Fibroblast of lung (primary cell): Measurements from ENCODE around the gene CAMK2G. TPM values are rescaled to one million over a fixed set of nuclear protein-coding genes. Genes with fewer than 3 reads are reported as not detected.

Experiments
- DNase-seq, 2 donors: peaks; one replicate each; pipeline versions ENCODE4 v3.0.0 to v3.0.0-alpha.2; 2010; ENCODE audit warnings: low read depth in 2 of 2
- H2AFZ ChIP-seq: 2 replicates; pipeline ENCODE4 v1.5.1; 2012; ENCODE audit warnings: low read length, control low read depth, inconsistent platforms
- H3K27ac ChIP-seq: 2 replicates; pipeline ENCODE4 v1.5.1; 2011; ENCODE audit warnings: low read length, control low read depth; ENCODE audit not compliant: insufficient read depth
- H3K27me3 ChIP-seq: 2 replicates; pipeline ENCODE4 v1.5.1; 2011; ENCODE audit warnings: mild to moderate bottlenecking, low read length; ENCODE audit not compliant: control insufficient read depth, insufficient read depth
- H3K36me3 ChIP-seq: 2 replicates; pipeline ENCODE4 v1.5.1; 2011; ENCODE audit warnings: low read length; ENCODE audit not compliant: control insufficient read depth, insufficient read depth
- H3K4me1 ChIP-seq: 2 replicates; pipeline ENCODE4 v1.5.1; 2011; ENCODE audit warnings: low read length; ENCODE audit not compliant: control insufficient read depth, insufficient read depth; ENCODE audit errors: extremely low read depth
- H3K4me2 ChIP-seq: 2 replicates; pipeline ENCODE4 v1.5.1; 2011; ENCODE audit warnings: low read length, control low read depth; ENCODE audit not compliant: insufficient read depth; ENCODE audit errors: extremely low read depth
- H3K4me3 ChIP-seq, 4 experiments: fragments of 200-600 bp in 1 of 4; sonication (generic) in 1 of 4; replicated peaks in 1 of 4; 2 replicates each; pipeline ENCODE4 v1.5.1; 2011 to 2016; ENCODE audit warnings: low read length in 4 of 4, low read depth in 3 of 4, mild to moderate bottlenecking in 3 of 4, control low read depth in 2 of 4, inconsistent platforms in 1 of 4, mixed read lengths in 1 of 4; ENCODE audit not compliant: insufficient read depth in 1 of 4; ENCODE audit errors: control extremely low read depth in 1 of 4
- H3K79me2 ChIP-seq: 2 replicates; pipeline ENCODE4 v1.5.1; 2012; ENCODE audit warnings: mild to moderate bottlenecking, low read length, inconsistent platforms; ENCODE audit not compliant: control insufficient read depth, insufficient read depth
- H3K9ac ChIP-seq: 2 replicates; pipeline ENCODE4 v1.5.1; 2011; ENCODE audit warnings: mild to moderate bottlenecking, low read length, control low read depth; ENCODE audit not compliant: insufficient read depth
- H3K9me3 ChIP-seq: 2 replicates; pipeline ENCODE4 v1.5.1; 2012; ENCODE audit warnings: low read depth, low read length; ENCODE audit not compliant: control insufficient read depth, insufficient read depth
- H4K20me1 ChIP-seq: 2 replicates; pipeline ENCODE4 v1.5.1; 2011; ENCODE audit warnings: low read length; ENCODE audit not compliant: control insufficient read depth, insufficient read depth; ENCODE audit errors: extremely low read depth
- EZH2 ChIP-seq: IDR thresholded peaks from 2 replicates; pipeline ENCODE4 v1.5.1; 2012; ENCODE audit warnings: low read length, control low read depth, mild to moderate bottlenecking; ENCODE audit errors: missing control alignments
- polyA plus RNA-seq, 2 donors: library from polyadenylated mRNA; depleted of rRNA in 1 of 2; stranded (reverse) in 1 of 2; unstranded in 1 of 2; fragments of >200 nt; gene quantifications; 2 replicates each; pipeline ENCODE4 v1.2.1, GENCODE V29; 2011 to 2012; ENCODE audit warnings: missing spikeins in 1 of 2
- total RNA-seq: library from RNA; depleted of rRNA; stranded (reverse); fragments of >200 nt; gene quantifications from 2 replicates; pipeline ENCODE4 v1.2.1, GENCODE V29; 2014
- TF ChIP-seq, protein P1 (sequence below), 2 donors: IDR thresholded peaks in 1 of 2; conservative IDR thresholded peaks in 1 of 2; 1 replicate in 1 of 2; 2 replicates in 1 of 2; pipeline ENCODE4 v1.5.1; 2011 to 2012; ENCODE audit warnings: low read length in 2 of 2, control low read depth in 1 of 2, inconsistent platforms in 1 of 2, low read depth in 1 of 2, mild to moderate bottlenecking in 1 of 2

The CAMK2G gene
- total and polyA plus RNA-seq, 2 donors (not counting 1 experiment from before 2014, with no cell fraction given): 25.9 to 32.2 TPM

DNA sequence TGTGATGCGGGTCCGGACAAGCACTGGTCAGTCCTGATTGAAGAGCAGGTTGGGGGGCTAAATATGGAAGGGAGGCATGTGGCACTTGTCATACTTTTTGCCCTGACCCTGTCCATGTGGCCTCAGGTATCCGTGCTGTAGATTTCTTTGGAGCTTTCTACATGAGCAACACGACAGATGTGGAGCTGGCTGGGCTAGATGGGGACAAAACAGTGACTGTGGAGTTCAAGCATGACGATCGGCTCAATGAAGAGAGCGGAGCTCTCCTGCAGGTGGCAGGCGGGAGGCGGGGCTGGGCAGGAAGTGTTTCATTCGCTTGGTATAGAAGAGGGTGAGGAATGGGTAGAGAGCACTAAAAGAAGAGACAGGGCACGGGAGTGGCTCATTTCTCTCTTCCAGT is 105.5 kb downstream of the CAMK2G start:
- Histone ChIP-seq H3K79me2 (peaks cover 9% of the 10 kb centered on the region), H3K27ac (no peak overlapping the region), H3K27me3 (no peaks in the 10 kb centered on the region), H3K36me3 (peaks cover 37% of the 10 kb centered on the region), H3K4me1 (peaks cover 3% of the 10 kb centered on the region), H3K9ac (no peak overlapping the region), H3K4me3 (no peak overlapping the region), H3K9me3 (no peaks in the 10 kb centered on the region), H2AFZ (no peak overlapping the region), H3K4me2 (no peak overlapping the region), H4K20me1 (no peaks in the 10 kb centered on the region)
- TF ChIP-seq EZH2: no peak
- TF ChIP-seq, protein P1, sequence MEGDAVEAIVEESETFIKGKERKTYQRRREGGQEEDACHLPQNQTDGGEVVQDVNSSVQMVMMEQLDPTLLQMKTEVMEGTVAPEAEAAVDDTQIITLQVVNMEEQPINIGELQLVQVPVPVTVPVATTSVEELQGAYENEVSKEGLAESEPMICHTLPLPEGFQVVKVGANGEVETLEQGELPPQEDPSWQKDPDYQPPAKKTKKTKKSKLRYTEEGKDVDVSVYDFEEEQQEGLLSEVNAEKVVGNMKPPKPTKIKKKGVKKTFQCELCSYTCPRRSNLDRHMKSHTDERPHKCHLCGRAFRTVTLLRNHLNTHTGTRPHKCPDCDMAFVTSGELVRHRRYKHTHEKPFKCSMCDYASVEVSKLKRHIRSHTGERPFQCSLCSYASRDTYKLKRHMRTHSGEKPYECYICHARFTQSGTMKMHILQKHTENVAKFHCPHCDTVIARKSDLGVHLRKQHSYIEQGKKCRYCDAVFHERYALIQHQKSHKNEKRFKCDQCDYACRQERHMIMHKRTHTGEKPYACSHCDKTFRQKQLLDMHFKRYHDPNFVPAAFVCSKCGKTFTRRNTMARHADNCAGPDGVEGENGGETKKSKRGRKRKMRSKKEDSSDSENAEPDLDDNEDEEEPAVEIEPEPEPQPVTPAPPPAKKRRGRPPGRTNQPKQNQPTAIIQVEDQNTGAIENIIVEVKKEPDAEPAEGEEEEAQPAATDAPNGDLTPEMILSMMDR (conservative IDR thresholded peaks at IDR 0.05 in 1 of 2, IDR thresholded peaks at IDR 0.05 in 1 of 2; ENCODE audit: low read depth in 1 of 2, low read length in 2 of 2): no peak
- no peak for DNase-seq

DNA sequence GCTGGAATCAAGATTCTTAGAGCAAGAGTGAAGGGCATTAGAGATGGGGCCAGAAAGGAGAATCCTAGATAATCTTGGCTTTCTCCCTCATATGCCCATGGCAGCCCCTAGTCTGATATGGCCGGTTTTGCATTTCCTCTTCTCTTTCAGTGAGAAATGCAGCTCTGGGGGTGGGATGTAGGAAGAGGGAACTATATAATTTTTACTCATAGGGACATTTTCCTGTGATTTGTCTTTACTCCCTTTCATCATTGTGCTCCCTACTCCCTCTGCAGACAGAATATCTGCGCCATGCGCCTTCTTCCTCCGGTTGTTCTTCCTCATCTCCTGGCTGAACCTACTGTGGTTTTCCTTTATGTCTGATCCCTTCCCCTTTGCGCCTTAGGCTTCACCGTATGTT is 109.3 kb downstream of the CAMK2G start:
- Histone ChIP-seq H3K9ac (no peak overlapping the region), H2AFZ (no peak overlapping the region), H4K20me1 (no peaks in the 10 kb centered on the region), H3K36me3 (peaks cover 34% of the 10 kb centered on the region), H3K9me3 (no peaks in the 10 kb centered on the region), H3K4me2 (no peak overlapping the region), H3K79me2 (no peaks in the 10 kb centered on the region), H3K4me3 (no peak overlapping the region), H3K27ac (no peak overlapping the region), H3K4me1 (no peaks in the 10 kb centered on the region), H3K27me3 (no peaks in the 10 kb centered on the region)
- DNase-seq: no peak
- TF ChIP-seq EZH2: no peak
- TF ChIP-seq, protein P1 (conservative IDR thresholded peaks at IDR 0.05 in 1 of 2, IDR thresholded peaks at IDR 0.05 in 1 of 2; ENCODE audit: low read depth in 1 of 2, low read length in 2 of 2): no peak

DNA sequence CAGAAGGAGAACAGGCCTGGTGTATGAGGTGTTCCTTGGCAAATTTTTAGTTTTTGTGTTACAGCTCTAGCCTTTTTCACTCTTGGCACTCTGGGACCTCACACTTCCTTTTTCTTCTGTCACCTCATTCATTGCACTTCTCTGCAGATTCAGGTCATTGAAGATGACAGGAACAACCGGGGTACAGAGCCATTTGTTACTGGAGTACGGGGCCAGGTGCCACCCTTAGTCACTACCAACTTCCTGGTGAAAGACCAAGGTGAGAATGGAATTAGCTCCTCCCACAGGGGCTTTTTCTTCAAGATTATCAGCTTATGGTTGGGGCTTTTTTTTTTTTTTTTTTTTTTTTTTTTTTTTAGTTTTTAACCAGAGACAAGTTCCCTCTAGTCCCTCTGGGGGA is 111.0 kb downstream of the CAMK2G start:
- peaks cover 25% of the 10 kb centered on the region for H3K36me3 ChIP-seq
- DNase-seq: no peak
- TF ChIP-seq, protein P1 (conservative IDR thresholded peaks at IDR 0.05 in 1 of 2, IDR thresholded peaks at IDR 0.05 in 1 of 2; ENCODE audit: low read depth in 1 of 2, low read length in 2 of 2): no peak
- no peak for TF ChIP-seq EZH2
- no peaks in the 10 kb centered on the region for H3K4me1 ChIP-seq
- no peak overlapping the region for H3K4me3 ChIP-seq
- H2AFZ ChIP-seq: no peak overlapping the region
- H3K27me3 ChIP-seq: no peaks in the 10 kb centered on the region
- no peak overlapping the region for H3K27ac ChIP-seq
- no peaks in the 10 kb centered on the region for H4K20me1 ChIP-seq
- no peak overlapping the region for H3K4me2 ChIP-seq
- no peak overlapping the region for H3K9ac ChIP-seq
- H3K9me3 ChIP-seq: no peaks in the 10 kb centered on the region
- no peaks in the 10 kb centered on the region for H3K79me2 ChIP-seq
